OCI-LY3 (cell line): ENCODE results near the gene TTC12.

ENCODE experiments used
- H2AFZ ChIP-seq: fragments of 200-600, 300-600 bp; shearing (Covaris generic); 2 replicates; pipeline ENCODE4 v1.6.0; 2014; ENCODE audit warnings: antibody characterized with exemption, low read depth, low read length
- H3K27ac ChIP-seq: fragments of 200-600, 300-600 bp; sonication (generic); 2 replicates; pipeline ENCODE4 v1.5.1; 2014; ENCODE audit warnings: mild to moderate bottlenecking, low read length, moderate library complexity, mixed read lengths
- H3K27me3 ChIP-seq: fragments of 200-600, 300-600 bp; sonication (generic); 2 replicates; pipeline ENCODE4 v1.6.1; 2014; ENCODE audit warnings: low read depth, low read length, mixed read lengths
- H3K36me3 ChIP-seq: fragments of 200-600, 300-600 bp; sonication (generic); replicated peaks from 2 replicates; pipeline ENCODE3; 2014; ENCODE audit warnings: low read depth, low read length, mixed read lengths
- H3K4me1 ChIP-seq: fragments of 300-600, 200-600 bp; sonication (generic); 2 replicates; pipeline ENCODE4 v1.6.1; 2014; ENCODE audit warnings: low read length, mixed read lengths
- H3K4me2 ChIP-seq: fragments of 200-600, 300-600 bp; sonication (generic); 2 replicates; pipeline ENCODE4 v1.6.1; 2014; ENCODE audit warnings: low read length, mixed read lengths
- H3K4me3 ChIP-seq: fragments of 300-600, 200-600 bp; sonication (generic); 2 replicates; pipeline ENCODE4 v1.5.1; 2014; ENCODE audit warnings: antibody characterized with exemption, mild to moderate bottlenecking, low read length, moderate library complexity
- H3K79me2 ChIP-seq: fragments of 300-600, 200-600 bp; shearing (Covaris generic); 2 replicates; pipeline ENCODE4 v1.6.1; 2014; ENCODE audit warnings: mild to moderate bottlenecking, low read length, mixed read lengths
- H3K9ac ChIP-seq: fragments of 300-600, 200-600 bp; shearing (Covaris generic); 2 replicates; pipeline ENCODE4 v1.6.0; 2014; ENCODE audit warnings: mild to moderate bottlenecking, low read length, moderate library complexity
- H3K9me3 ChIP-seq: fragments of 200-600, 300-600 bp; shearing (Covaris generic); 2 replicates; pipeline ENCODE4 v1.6.1; 2014; ENCODE audit warnings: low read length, mixed read lengths; ENCODE audit not compliant: insufficient read depth
- H4K20me1 ChIP-seq: fragments of 200-600, 300-600 bp; sonication (generic); 2 replicates; pipeline ENCODE4 v1.6.1; 2016; ENCODE audit warnings: low read length, mixed read lengths; ENCODE audit not compliant: insufficient read depth
- CTCF ChIP-seq: fragments of 200-600, 300-600 bp; sonication (generic); IDR thresholded peaks from 2 replicates; pipeline ENCODE4 v1.5.1; 2014; ENCODE audit warnings: antibody characterized with exemption, low read length, low read depth
- EZH2phosphoT487 ChIP-seq: fragments of 200-600 bp; shearing (Covaris generic); IDR thresholded peaks from 2 replicates; pipeline ENCODE4 v1.6.1; 2018; ENCODE audit warnings: antibody characterized with exemption, mixed run types, low read depth

Gene TTC12

GRCh38 chr11:113397821-113398220 lies 83.4 kb downstream of the TTC12 start:
- no peaks in the 10 kb centered on the region for H3K79me2 ChIP-seq
- H3K36me3 ChIP-seq: no peaks in the 10 kb centered on the region
- TF ChIP-seq CTCF (no peak), EZH2phosphoT487 (no peak)
- no peaks in the 10 kb centered on the region for H4K20me1 ChIP-seq
- no peak overlapping the region for H3K4me3 ChIP-seq
- no peak overlapping the region for H3K9ac ChIP-seq
- no peak overlapping the region for H3K27ac ChIP-seq
- H3K9me3 ChIP-seq: no peaks in the 10 kb centered on the region
- no peak overlapping the region for H2AFZ ChIP-seq
- H3K4me1 ChIP-seq: no peaks in the 10 kb centered on the region
- H3K4me2 ChIP-seq: no peak overlapping the region
- H3K27me3 ChIP-seq: peaks cover 12% of the 10 kb centered on the region

- Histone ChIP-seq H3K4me3 (no peak overlapping the region), H3K27me3 (peaks cover 8% of the 10 kb centered on the region; the same call in 1 of the 2 replicates)
Observed at GRCh38 chr11:113398669-113399430, 84.5 kb downstream of the TTC12 start.

DNA sequence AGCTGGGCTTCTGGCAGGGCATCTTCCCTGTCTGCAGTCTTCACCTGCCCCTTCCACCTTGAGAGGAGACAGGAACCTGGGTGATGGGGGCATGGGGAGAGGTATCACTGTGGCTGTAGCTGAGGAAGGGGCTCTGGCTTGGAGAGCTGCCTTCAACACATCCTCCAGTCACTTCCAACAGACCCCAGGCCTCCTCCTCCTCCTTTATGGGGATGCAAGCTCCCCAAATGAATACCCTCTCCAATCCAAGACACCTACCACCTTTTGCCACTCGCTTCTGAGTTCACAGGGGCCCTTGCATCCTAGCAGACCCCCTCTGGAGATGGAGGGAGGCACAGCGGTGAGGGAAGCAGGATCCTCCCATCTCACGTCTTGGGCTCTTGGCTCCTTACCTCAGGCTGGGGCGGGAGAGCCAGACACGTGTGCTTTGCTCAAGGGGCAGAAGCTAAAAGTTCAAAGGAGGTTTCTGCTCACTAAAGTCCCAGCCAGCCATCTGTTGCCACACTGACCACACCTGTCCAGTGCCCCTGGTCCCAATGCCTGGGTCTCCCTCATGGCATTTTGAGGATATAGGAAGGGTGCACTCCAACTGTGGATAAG lies 86.3 kb downstream of the TTC12 start:
- Histone ChIP-seq H3K9ac (no peak overlapping the region), H3K4me3 (no peak overlapping the region), H3K79me2 (no peaks in the 10 kb centered on the region), H3K27me3 (peaks cover 8% of the 10 kb centered on the region; the same call in 1 of the 2 replicates), H4K20me1 (no peaks in the 10 kb centered on the region), H3K9me3 (no peaks in the 10 kb centered on the region), H3K27ac (no peak overlapping the region), H3K4me2 (no peak overlapping the region), H2AFZ (no peak overlapping the region), H3K4me1 (no peaks in the 10 kb centered on the region), H3K36me3 (no peaks in the 10 kb centered on the region)
- TF ChIP-seq EZH2phosphoT487 (no peak), CTCF (no peak)

More at GRCh38 chr11:113398669-113399430, 84.5 kb downstream of the TTC12 start:
- Histone ChIP-seq H3K9ac (no peak overlapping the region), H3K9me3 (no peaks in the 10 kb centered on the region), H3K4me1 (no peaks in the 10 kb centered on the region), H3K27ac (no peak overlapping the region), H4K20me1 (no peaks in the 10 kb centered on the region), H3K79me2 (no peaks in the 10 kb centered on the region), H2AFZ (no peak overlapping the region), H3K4me2 (no peak overlapping the region), H3K36me3 (no peaks in the 10 kb centered on the region)
- TF ChIP-seq EZH2phosphoT487 (no peak), CTCF (no peak)

- peaks cover 8% of the 10 kb centered on the region; the same call in 1 of the 2 replicates for H3K27me3 ChIP-seq
- no peak overlapping the region for H3K4me3 ChIP-seq
- H3K4me2 ChIP-seq: no peak overlapping the region
- H3K79me2 ChIP-seq: no peaks in the 10 kb centered on the region
- no peaks in the 10 kb centered on the region for H3K36me3 ChIP-seq
- H3K9me3 ChIP-seq: no peaks in the 10 kb centered on the region
- no peak overlapping the region for H3K27ac ChIP-seq
- no peaks in the 10 kb centered on the region for H4K20me1 ChIP-seq
- TF ChIP-seq CTCF (no peak), EZH2phosphoT487 (no peak)
- H2AFZ ChIP-seq: no peak overlapping the region
- H3K9ac ChIP-seq: no peak overlapping the region
- H3K4me1 ChIP-seq: no peaks in the 10 kb centered on the region
Observed at GRCh38 chr11:113401718-113402117, 87.3 kb downstream of the TTC12 start.
